ENCODE data around the gene GPC6.
"Not testable (repeated sequence)": the region's sequence is repeated elsewhere in the genome, so short reads cannot be mapped to it uniquely, and the experiment has no call there.

Gene GPC6

DNA sequence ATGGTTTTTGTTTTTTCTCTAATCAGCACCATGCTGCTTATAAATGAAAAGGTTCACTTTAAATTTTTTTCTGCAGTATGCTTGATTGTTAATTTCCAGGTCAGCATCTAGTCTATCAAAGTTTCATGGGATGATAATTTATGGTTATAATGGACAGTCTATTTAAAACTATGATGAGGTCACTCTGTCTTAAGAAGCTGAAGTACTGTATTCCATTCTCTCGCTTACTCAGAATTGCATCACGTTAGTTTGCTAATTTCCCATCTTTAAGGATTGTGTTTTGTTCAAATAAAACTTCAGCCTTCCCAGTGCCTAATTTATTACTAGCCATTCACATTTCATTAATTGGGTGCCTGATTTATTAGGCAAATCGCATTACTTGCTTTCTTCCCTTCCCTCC is 94.3 kb downstream of the GPC6 start:
- DNase-seq (ENCODE audit: low read depth): no peak

- DNase-seq (ENCODE audit: low read depth): not testable (repeated sequence)
Measured at GRCh38 chr13:93323880-93324279, 97.3 kb downstream of the GPC6 start.

- no peak for DNase-seq (ENCODE audit: low read depth)
Measured at GRCh38 chr13:93325303-93326233, 99.0 kb downstream of the GPC6 start.

GRCh38 chr13:93326234-93326811 is 99.7 kb downstream of the GPC6 start:
- no peak for DNase-seq (ENCODE audit: low read depth)

DNA sequence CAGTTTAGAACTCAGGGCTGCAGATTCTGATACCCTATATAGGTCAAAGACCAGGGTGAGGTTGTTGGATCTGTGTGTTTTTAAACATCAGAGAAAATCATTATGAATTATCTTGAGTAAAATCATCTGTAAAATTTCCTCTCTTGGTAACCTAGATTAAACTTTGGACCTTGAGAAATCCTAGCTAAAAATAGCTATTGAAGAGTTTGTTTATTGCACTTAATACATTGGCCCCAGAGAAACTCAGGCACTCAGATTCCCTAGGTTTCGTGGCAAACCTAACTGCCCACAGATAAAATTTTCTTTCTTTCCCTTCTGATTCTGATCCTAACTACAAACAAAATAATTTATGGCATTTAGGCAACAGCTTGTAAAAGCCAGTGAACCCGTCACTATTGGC is 102.3 kb downstream of the GPC6 start:
- DNase-seq (ENCODE audit: low read depth): no peak

DNA sequence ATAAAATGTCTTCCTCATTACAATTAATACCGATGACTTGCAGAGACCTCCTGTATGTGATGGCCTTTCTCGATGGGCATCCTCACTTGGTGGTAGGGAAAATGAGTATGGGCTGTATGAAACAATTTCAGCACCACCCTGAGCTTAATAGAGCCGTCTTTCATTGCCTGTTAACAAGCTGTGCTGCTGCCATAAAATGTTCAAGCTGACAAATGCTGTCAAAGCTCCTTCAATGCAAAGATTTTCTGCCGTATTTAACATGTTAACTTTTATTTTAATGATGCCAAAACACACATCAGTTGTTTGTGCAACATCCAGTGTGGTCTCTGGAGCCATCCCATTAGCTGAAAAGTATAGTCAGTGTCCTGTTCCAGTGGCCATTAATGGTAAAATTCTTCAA is 110.1 kb downstream of the GPC6 start:
- no peak for DNase-seq (ENCODE audit: low read depth)

- DNase-seq (ENCODE audit: low read depth): no peak
Measured at GRCh38 chr13:93338030-93338429, 111.4 kb downstream of the GPC6 start.

DNA sequence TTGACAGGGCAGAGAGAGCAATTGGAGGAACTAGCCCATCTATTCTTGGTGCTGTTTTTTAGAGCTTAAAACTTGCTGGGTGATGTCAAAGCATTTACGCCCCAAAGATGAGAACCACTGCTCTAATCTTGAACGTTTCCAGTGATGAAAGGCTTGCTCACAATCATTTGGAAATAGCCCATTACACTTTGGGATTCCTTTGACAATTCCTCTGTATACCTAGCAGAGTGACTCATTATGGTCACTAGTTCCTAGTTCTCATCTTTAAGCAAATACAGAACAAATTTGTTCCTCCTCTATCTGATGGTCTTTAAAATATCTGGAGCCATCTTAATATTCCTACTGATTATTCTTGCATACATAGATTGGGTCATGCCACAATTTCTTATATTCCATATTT is 112.3 kb downstream of the GPC6 start:
- no peak for DNase-seq (ENCODE audit: low read depth)

GRCh38 chr13:93339550-93339949 is 112.9 kb downstream of the GPC6 start:
- DNase-seq (ENCODE audit: low read depth): no peak

DNA sequence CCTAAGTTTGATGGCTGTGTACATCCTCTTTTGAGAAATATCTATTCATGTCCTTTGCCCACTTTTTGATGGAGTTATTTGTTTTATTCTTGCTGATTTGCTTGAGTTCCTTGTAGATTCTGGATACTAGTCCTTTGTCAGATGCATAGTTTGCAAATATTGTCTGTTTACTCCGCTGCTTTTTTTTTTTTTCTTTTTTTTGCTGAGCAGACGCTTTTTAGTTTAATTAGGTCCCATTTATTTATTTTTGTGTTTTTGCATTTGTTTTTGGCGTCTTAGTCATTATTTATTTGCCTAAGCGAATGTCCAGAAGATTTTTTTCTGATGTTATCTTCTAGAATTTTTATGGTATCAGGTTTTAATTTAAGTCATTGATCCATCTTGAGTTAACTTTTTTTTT is 114.9 kb downstream of the GPC6 start:
- no peak for DNase-seq (ENCODE audit: low read depth)

DNA sequence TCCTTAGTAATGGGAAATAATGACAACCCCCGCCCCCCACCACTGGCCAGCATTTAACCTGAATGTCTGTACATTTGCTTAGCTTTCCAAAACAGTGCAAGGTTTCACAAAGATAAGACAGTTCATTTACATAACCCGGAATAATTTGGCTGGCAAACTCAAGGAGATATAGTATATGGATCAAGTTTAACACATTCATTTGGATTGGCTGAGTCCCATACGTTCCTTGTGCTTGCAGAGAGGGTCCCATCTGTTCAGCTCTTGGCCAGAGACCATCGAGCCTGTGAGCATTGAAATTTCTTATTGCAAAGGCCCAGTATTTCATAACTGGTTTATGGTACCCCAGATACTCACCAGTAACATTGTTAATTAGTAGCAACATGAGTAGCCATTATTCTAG is 116.5 kb downstream of the GPC6 start:
- DNase-seq (ENCODE audit: low read depth): no peak

GRCh38 chr13:93344048-93344705 is 117.6 kb downstream of the GPC6 start:
- DNase-seq (ENCODE audit: low read depth): no peak

DNA sequence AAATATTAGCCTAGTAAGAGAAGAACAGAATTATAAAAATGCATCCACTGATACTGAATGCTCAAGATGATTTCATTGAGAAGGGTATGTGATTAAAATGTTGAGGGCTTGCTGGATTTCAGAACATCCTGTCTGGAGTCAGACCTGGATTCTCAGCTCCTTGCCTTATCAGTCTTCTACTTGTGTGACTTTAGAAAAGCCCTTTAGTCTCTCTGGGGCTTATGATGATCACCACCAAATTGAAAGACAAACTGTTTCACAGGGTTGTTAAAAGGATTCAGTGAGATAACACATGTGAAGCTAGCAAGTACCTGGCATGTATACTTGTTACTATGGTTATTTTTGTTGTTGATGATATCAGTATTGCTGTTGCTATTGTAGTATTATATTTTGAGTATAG is 118.4 kb downstream of the GPC6 start:
- DNase-seq (ENCODE audit: low read depth): no peak

DNA sequence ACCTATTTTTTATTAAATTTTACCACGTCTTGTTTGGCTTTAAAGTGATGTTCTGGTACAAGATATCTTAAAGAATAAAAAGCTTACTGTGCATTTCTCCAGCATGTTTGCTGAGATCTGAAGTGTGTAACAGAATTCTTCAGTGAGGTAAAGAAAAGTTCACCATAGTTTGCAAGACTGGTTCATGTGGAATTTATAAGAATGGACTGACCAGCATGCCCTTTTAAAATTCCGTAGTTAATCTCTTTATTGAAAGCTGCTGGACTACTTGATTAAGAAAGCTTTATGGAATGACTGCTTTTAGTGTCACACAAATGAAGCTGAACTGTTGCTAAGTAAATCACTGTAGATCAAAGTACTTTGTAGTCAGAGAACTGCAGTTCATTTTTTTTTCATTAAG is 119.2 kb downstream of the GPC6 start:
- no peak for DNase-seq (ENCODE audit: low read depth)

- no peak for DNase-seq (ENCODE audit: low read depth)
Measured at GRCh38 chr13:93352616-93353015, 126.0 kb downstream of the GPC6 start.

- no peak for DNase-seq (ENCODE audit: low read depth)
Measured at GRCh38 chr13:93355094-93355493, 128.5 kb downstream of the GPC6 start.

DNA sequence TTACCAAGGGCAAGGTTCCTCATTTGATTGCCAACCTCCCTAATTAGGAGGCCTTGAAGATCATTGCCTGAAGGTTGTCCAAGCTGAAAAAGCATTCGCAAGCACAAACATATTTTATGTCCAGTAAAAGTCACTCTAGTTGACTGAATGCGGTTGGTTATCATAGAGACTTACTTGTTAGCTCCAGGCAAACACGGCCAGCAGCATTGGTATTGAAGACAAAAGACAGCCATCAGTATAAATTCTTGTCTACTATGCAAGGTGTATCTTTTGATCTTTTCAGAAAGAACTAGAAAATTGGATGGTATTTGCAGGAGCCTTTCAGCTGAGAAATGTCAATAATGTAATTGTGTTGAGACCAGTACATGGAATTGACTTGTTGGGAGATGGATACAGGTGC is 129.9 kb downstream of the GPC6 start:
- no peak for DNase-seq (ENCODE audit: low read depth)

DNA sequence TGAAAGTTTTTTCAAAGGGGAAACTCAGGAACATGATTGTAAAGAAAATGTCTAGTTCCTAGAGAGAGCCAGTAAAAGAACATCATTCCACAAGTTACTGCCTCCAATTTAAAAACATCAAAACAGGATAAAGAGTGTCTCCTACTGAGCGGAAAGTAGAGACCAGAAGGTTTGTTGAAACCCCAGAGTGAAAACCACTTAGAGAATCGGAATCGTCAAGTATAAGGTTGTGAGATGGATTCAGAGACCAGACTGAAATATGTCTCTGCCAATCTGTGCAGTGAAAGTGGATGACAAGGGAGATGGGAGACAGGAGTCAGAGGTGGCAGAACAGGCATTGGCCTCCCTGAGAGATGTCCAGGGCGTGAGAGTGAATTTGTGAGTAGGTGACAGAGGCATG is 133.4 kb downstream of the GPC6 start:
- no peak for DNase-seq (ENCODE audit: low read depth)

DNA sequence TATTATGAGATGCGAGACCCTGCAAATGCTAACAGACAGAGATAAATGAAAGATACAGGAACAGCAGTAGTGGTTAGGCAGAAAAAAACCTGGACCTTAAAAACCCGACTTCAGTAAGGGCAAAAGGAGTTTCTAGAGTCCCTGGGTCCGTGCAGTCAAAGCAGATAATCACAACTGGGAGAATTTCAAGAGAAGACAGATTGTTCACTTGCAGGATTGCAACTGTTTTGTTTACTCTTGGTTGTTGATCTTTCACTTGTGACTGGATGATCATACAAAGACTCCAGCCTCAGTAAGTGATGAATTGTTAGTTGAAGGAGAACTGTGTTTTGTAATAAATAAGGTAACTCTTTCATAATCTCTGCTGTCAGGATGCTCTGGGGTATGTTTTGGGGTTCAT is 135.1 kb downstream of the GPC6 start:
- no peak for DNase-seq (ENCODE audit: low read depth)

DNA sequence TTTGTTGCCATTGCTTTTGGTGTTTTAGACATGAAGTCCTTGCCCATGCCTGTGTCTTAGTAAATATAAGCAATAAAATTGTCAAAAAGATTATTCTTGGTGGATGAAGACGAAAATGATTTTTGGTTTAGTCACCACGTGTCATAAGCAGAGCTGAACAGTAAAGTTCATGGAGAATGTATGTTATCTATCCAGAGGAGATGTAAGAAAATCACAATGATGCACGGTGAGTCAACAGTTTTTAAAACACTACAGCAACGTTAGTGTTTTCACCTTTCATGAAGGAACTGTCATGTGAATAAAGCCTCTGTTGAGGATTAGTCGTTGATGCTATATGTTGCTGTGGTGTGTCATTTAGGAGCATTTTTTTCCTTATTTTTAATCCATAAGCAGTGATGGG is 137.6 kb downstream of the GPC6 start:
- DNase-seq (ENCODE audit: low read depth): no peak

DNA sequence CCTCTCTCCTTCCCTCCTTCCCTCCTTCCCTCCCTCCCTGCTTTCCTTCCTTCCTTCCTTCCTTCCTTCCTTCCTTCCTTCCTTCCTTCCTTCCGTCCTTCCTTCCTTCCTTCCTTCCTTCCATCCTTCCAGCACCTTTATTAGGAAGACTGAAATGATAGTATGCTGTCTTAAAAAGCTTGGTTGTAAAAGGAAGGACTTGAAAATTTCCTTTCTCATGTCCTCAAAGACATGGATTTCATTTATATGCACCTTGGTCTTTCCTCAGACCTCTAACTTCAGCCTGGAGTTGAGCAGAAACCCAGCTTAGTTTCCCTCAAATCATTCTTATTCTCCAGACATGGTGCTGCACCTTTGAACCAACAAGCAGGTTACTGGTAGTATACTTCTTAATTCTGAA is 141.7 kb downstream of the GPC6 start:
- no peak for DNase-seq (ENCODE audit: low read depth)

- no peak for DNase-seq (ENCODE audit: low read depth)
Measured at GRCh38 chr13:93368718-93369117, 142.1 kb downstream of the GPC6 start.

- no peak for DNase-seq (ENCODE audit: low read depth)
Measured at GRCh38 chr13:93372856-93373255, 146.2 kb downstream of the GPC6 start.
